SK-N-SH (cell line): ENCODE measurements around the gene KRTAP9-9. TPM values are rescaled to one million over a fixed set of nuclear protein-coding genes. Genes with fewer than 3 reads are reported as not detected.

Source experiments
- CTCF ChIA-PET: fragments of 300-600, 350-600 bp; formaldehyde crosslinking; extraction: SDS; loops from one replicate; lab custom pipeline; 2021; lab: Yijun Ruan, JAX
- POLR2A ChIA-PET: fragments of 350-600 bp; sonication (Branson Sonifier 250); formaldehyde crosslinking; extraction: SDS; loops from one replicate; lab custom pipeline; 2020; ENCODE audit warnings: antibody characterized with exemption, inconsistent platforms; lab: Yijun Ruan, JAX
- DNase-seq: peaks from one replicate; pipeline ENCODE4 v3.0.0; 2012
- H2AFZ ChIP-seq: fragments of 200-600 bp; sonication (generic); 2 replicates; pipeline ENCODE4 v1.8.1; 2016; ENCODE audit warnings: antibody characterized with exemption, mild to moderate bottlenecking, low read depth
- H3F3A ChIP-seq: fragments of 200-600 bp; sonication (generic); replicated peaks from 2 replicates; pipeline ENCODE3; 2016; ENCODE audit warnings: antibody characterized with exemption, mild to moderate bottlenecking; ENCODE audit not compliant: insufficient read depth
- H3K27ac ChIP-seq, 2 experiments: fragments of 200-500 bp in 1 of 2; fragments of 200-600 bp in 1 of 2; sonication (Bioruptor generic) in 1 of 2; sonication (generic), shearing (Covaris generic) in 1 of 2; 2 replicates each; pipeline versions ENCODE4 v1.5.1 to v1.6.1; 2014 to 2016; ENCODE audit warnings: low read depth in 2 of 2, inconsistent platforms in 1 of 2, low read length in 1 of 2, mild to moderate bottlenecking in 1 of 2, mixed read lengths in 1 of 2
- H3K27me3 ChIP-seq: fragments of 200-600 bp; sonication (generic), shearing (Covaris generic); 2 replicates; pipeline ENCODE4 v1.6.1; 2016; ENCODE audit warnings: mixed run types; ENCODE audit not compliant: insufficient read depth
- H3K36me3 ChIP-seq, 2 experiments: fragments of 200-500 bp in 1 of 2; fragments of 200-600 bp in 1 of 2; sonication (Bioruptor generic) in 1 of 2; sonication (generic) in 1 of 2; replicated peaks in 1 of 2; 2 replicates each; pipeline versions ENCODE3 to v1.5.1; 2014 to 2016; ENCODE audit warnings: low read length in 1 of 2, mild to moderate bottlenecking in 1 of 2; ENCODE audit not compliant: insufficient read depth in 2 of 2, control insufficient read depth in 1 of 2
- H3K4me1 ChIP-seq, 2 experiments: fragments of 200-500 bp in 1 of 2; fragments of 200-600 bp in 1 of 2; sonication (Bioruptor generic) in 1 of 2; sonication (generic), shearing (Covaris generic) in 1 of 2; 2 replicates each; pipeline versions ENCODE4 v1.5.1 to v1.6.1; 2014 to 2016; ENCODE audit warnings: low read depth in 1 of 2, low read length in 1 of 2, mixed run types in 1 of 2; ENCODE audit not compliant: insufficient read depth in 2 of 2, control insufficient read depth in 1 of 2
- H3K4me2 ChIP-seq: fragments of 200-600 bp; sonication (generic), shearing (Covaris generic); 2 replicates; pipeline ENCODE4 v1.6.1; 2017; ENCODE audit warnings: mixed run types
- H3K4me3 ChIP-seq, 2 experiments: fragments of 200-500 bp in 1 of 2; fragments of 200-600 bp in 1 of 2; sonication (Bioruptor generic) in 1 of 2; sonication (generic), shearing (Covaris generic) in 1 of 2; 2 replicates each; pipeline versions ENCODE4 v1.5.1 to v1.8.1; 2014 to 2016; ENCODE audit warnings: low read depth in 2 of 2, inconsistent platforms in 1 of 2, low read length in 1 of 2, mild to moderate bottlenecking in 1 of 2, mixed read lengths in 1 of 2, moderate library complexity in 1 of 2
- H3K79me2 ChIP-seq: fragments of 200-600 bp; sonication (generic); 2 replicates; pipeline ENCODE4 v1.8.1; 2017; ENCODE audit warnings: mild to moderate bottlenecking; ENCODE audit not compliant: insufficient read depth
- H3K9ac ChIP-seq: fragments of 200-600 bp; sonication (generic); 2 replicates; pipeline ENCODE4 v1.6.1; 2017; ENCODE audit warnings: mixed run types
- H3K9me2 ChIP-seq: fragments of 200-600 bp; sonication (generic); 2 replicates; pipeline ENCODE4 v1.6.1; 2017; ENCODE audit warnings: mixed run types
- H3K9me3 ChIP-seq: fragments of 200-600 bp; sonication (generic); 2 replicates; pipeline ENCODE4 v1.6.1; 2017; ENCODE audit warnings: mixed run types, mild to moderate bottlenecking, moderate library complexity
- H4K20me1 ChIP-seq: fragments of 200-600 bp; sonication (generic); 2 replicates; pipeline ENCODE4 v1.6.1; 2017; ENCODE audit warnings: mild to moderate bottlenecking, mixed run types; ENCODE audit not compliant: insufficient read depth
- CHD2 ChIP-seq: fragments of 150-350 bp; IDR thresholded peaks from 2 replicates; pipeline ENCODE4 v1.6.1; 2018; ENCODE audit warnings: low read length; ENCODE audit not compliant: partially characterized antibody
- ELF1 ChIP-seq: IDR thresholded peaks from 2 replicates; pipeline ENCODE4 v1.4.0; 2012
- EP300 ChIP-seq, 2 experiments: IDR thresholded peaks; 2 replicates each; pipeline versions ENCODE4 v1.4.0 to v1.6.1; 2012; ENCODE audit warnings: borderline replicate concordance in 1 of 2, low read depth in 1 of 2, low read length in 1 of 2
- FOSL2 ChIP-seq: IDR thresholded peaks from 2 replicates; pipeline ENCODE4 v1.4.0; 2012; ENCODE audit warnings: low read depth, mild to moderate bottlenecking, moderate library complexity, borderline replicate concordance
- FOXM1 ChIP-seq: IDR thresholded peaks from 2 replicates; pipeline ENCODE4 v1.4.0; 2012; ENCODE audit warnings: low read depth, mild to moderate bottlenecking
- GABPA ChIP-seq: IDR thresholded peaks from 2 replicates; pipeline ENCODE4 v1.4.0; 2012; ENCODE audit warnings: low read depth, mild to moderate bottlenecking
- MEF2A ChIP-seq: IDR thresholded peaks from 2 replicates; pipeline ENCODE4 v1.4.0; 2012; ENCODE audit warnings: low read depth, borderline replicate concordance
- NFIC ChIP-seq: IDR thresholded peaks from 2 replicates; pipeline ENCODE4 v1.4.0; 2012; ENCODE audit warnings: borderline replicate concordance
- NRF1 ChIP-seq: IDR thresholded peaks from 2 replicates; pipeline ENCODE4 v1.6.1; 2012; ENCODE audit warnings: low read depth, mild to moderate bottlenecking, low read length
- POLR2AphosphoS5 ChIP-seq: IDR thresholded peaks from 2 replicates; pipeline ENCODE4 v1.6.1; 2012; ENCODE audit warnings: low read depth, low read length
- RCOR1 ChIP-seq: fragments of 150-350 bp; IDR thresholded peaks from 2 replicates; pipeline ENCODE4 v1.6.1; 2017; ENCODE audit warnings: antibody characterized with exemption, low read length
- REST ChIP-seq: IDR thresholded peaks from 2 replicates; pipeline ENCODE4 v1.6.1; 2012; ENCODE audit warnings: mild to moderate bottlenecking, low read depth, low read length, moderate library complexity
- RFX5 ChIP-seq: IDR thresholded peaks from 2 replicates; pipeline ENCODE4 v1.6.1; 2012; ENCODE audit warnings: mild to moderate bottlenecking, improper control_type of control experiment, low read length
- RXRA ChIP-seq: IDR thresholded peaks from 2 replicates; pipeline ENCODE4 v1.4.0; 2012; ENCODE audit warnings: low read depth, mild to moderate bottlenecking, borderline replicate concordance
- TAF1 ChIP-seq: IDR thresholded peaks from 2 replicates; pipeline ENCODE4 v1.6.1; 2012; ENCODE audit warnings: low read depth, mild to moderate bottlenecking, low read length, moderate library complexity, borderline replicate concordance
- TEAD4 ChIP-seq: IDR thresholded peaks from 2 replicates; pipeline ENCODE4 v1.4.0; 2012; ENCODE audit warnings: mild to moderate bottlenecking, borderline replicate concordance; ENCODE audit not compliant: insufficient read depth
- WGBS: methylation state at CpG from one replicate; pipeline ENCODE4 v1.1.6; 2017; ENCODE audit warnings: low lambda C conversion rate; 5-methylcytosine and 5-hydroxymethylcytosine counted together
- polyA plus RNA-seq, 3 experiments: library from polyadenylated mRNA; depleted of rRNA; stranded (reverse); fragments of >200 nt; gene quantifications; 2 replicates each; pipeline ENCODE4 v1.2.3, GENCODE V29; 2012

KRTAP9-9 gene
- polyA plus RNA-seq, 1 of the 3 experiments (the other 2 are of a cell fraction), result not detected

DNA sequence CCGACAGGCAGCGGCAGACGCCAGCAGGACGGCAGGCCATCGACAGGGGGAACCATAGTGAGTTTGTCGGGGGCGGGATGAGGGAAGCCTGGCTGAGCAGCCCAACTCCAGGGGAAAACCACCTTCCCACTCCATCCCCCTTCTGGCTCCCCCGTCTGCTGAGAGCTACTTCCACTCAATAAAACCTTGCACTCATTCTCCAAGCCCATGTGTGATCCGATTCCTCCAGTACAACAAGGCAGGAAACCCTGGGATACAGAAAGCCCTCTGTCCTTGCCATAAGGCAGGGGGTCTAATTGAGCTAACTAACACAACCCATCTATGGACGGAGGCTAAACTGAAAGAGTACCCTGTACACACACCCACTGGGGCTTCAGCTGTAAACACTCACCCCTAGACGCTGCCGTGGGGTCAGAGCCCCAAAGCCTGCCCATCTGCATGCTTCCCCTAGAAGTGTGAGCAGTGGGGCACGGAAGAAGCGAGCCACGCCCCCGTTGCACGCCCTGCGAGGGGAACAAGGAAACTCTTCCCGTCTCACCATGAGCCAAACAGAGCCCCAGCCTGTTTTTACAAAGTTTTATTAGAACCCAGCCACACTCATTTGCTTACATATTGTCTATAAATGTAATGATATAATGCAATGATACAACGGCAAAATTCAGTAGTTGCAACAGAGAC is 43.4 kb downstream of the KRTAP9-9 start (continued):
- TF ChIP-seq RCOR1 (no peak), NRF1 (no peak), RXRA (no peak)

DNA sequence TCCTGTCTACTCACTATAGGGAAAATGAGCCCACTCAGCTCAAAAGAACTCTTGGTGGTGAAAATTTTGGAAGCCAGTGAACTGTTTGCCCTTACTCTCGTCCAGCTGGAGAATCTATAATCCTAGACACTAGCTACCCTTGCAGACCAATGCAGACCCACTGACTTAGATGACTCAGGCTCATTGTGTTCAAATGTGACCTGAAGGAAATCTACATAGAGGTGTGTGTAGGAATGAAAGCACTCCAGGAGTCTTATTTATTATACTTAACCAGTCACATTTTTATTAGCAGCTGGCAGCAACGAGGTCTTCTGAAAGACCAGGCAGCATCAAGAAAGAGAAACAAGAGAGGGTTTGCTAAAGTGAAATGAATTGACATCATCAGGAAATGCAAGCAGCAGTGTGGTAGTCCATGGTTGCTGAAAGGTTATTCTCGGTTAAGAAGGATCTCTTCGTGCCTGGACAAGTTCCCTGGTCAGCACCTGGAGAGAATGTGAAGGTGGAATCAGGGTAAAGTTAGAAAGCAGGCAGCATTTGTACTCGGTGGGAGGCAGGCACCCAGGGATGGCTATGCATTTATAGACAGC is 46.1 kb downstream of the KRTAP9-9 start:
- no peak overlapping the region for H3K9ac ChIP-seq
- peaks cover 0 to 12% of the 10 kb centered on the region in 2 experiments; a peak in 1 of 4 replicates for H3K4me1 ChIP-seq
- no peaks in the 10 kb centered on the region for H3K79me2 ChIP-seq
- H4K20me1 ChIP-seq, result no peaks in the 10 kb centered on the region
- no peak overlapping the region for H3K4me2 ChIP-seq
- no peaks in the 10 kb centered on the region for H3K36me3 ChIP-seq
- TF ChIP-seq CHD2, result no peak
- TF ChIP-seq MEF2A, result no peak
- no peak for TF ChIP-seq EP300 (IDR thresholded peaks at IDR 0.05; ENCODE audit: borderline replicate concordance in 1 of 2, low read depth in 1 of 2, low read length in 1 of 2)
- TF ChIP-seq FOXM1, result no peak
- TF ChIP-seq NFIC, result no peak
- no peak for TF ChIP-seq REST
- TF ChIP-seq RFX5, result no peak
- no peak for TF ChIP-seq ELF1
- no peak for TF ChIP-seq TEAD4
- no peak for TF ChIP-seq TAF1
- no peak for TF ChIP-seq RXRA
- TF ChIP-seq GABPA, result no peak
- TF ChIP-seq NRF1, result no peak
- TF ChIP-seq FOSL2, result no peak
- TF ChIP-seq POLR2AphosphoS5, result no peak
- H3K27ac ChIP-seq, result no peak overlapping the region
- no peaks in the 10 kb centered on the region for H3K9me2 ChIP-seq
- WGBS, result 0% methylated on average over 5 of the region's 5 CpGs
- CTCF ChIA-PET, result interaction anchor here (3.9 kb wide), 1 partner anchor 248 kb away, joined by 17 read pairs; no protein-coding TSS in a partner anchor
- POLR2A ChIA-PET, result no interaction called here
- H3F3A ChIP-seq, result no peaks in the 10 kb centered on the region
- no peak for DNase-seq
- H3K9me3 ChIP-seq, result no peaks in the 10 kb centered on the region
- no peak overlapping the region for H2AFZ ChIP-seq
- H3K4me3 ChIP-seq, result no peak overlapping the region
- H3K27me3 ChIP-seq, result peaks cover 55% of the 10 kb centered on the region; the same call in 1 of the 2 replicates
